Measurements from ENCODE around the gene RTTN.

Gene RTTN

GRCh38 chr18:70025580-70025979, 179.9 kb downstream of the RTTN start:
- no peak for TF ChIP-seq CTCF (IDR thresholded peaks at IDR 0.05; ENCODE audit: low read depth, low read length)
- H3K4me3 ChIP-seq (ENCODE audit: low read depth, low read length) = no peak overlapping the region
- in situ Hi-C loops (cut with HindIII; ENCODE audit: low sequenced_read_pairs) = no loop called here
- no peak for DNase-seq (ENCODE audit: low read depth, low spot score)

GRCh38 chr18:70024829-70025228, 180.7 kb downstream of the RTTN start:
- DNase-seq (ENCODE audit: low read depth, low spot score) = no peak

GRCh38 chr18:70024093-70024492, 181.4 kb downstream of the RTTN start:
- no peak for DNase-seq (ENCODE audit: low read depth, low spot score)
- TF ChIP-seq CTCF (IDR thresholded peaks at IDR 0.05; ENCODE audit: low read depth, low read length) = no peak
- in situ Hi-C loops (cut with HindIII; ENCODE audit: low sequenced_read_pairs) = no loop called here
- H3K4me3 ChIP-seq (ENCODE audit: low read depth, low read length) = no peak overlapping the region

More at GRCh38 chr18:70024829-70025228, 180.7 kb downstream of the RTTN start:
- no peak overlapping the region for H3K4me3 ChIP-seq (ENCODE audit: low read depth, low read length)
- in situ Hi-C loops (cut with HindIII; ENCODE audit: low sequenced_read_pairs) = no loop called here
- TF ChIP-seq CTCF (IDR thresholded peaks at IDR 0.05; ENCODE audit: low read depth, low read length) = no peak

- in situ Hi-C loops (cut with HindIII; ENCODE audit: low sequenced_read_pairs) = no loop called here
- no peak for TF ChIP-seq CTCF (IDR thresholded peaks at IDR 0.05; ENCODE audit: low read depth, low read length)
- no peak overlapping the region for H3K4me3 ChIP-seq (ENCODE audit: low read depth, low read length)
- no peak for DNase-seq (ENCODE audit: low read depth, low spot score)
These were observed 182.9 kb downstream of the RTTN start for GRCh38 chr18:70022636-70023035.

GRCh38 chr18:70021498-70021897, 184.0 kb downstream of the RTTN start:
- in situ Hi-C loops (cut with HindIII; ENCODE audit: low sequenced_read_pairs) = no loop called here
- no peak overlapping the region for H3K4me3 ChIP-seq (ENCODE audit: low read depth, low read length)
- no peak for DNase-seq (ENCODE audit: low read depth, low spot score)
- no peak for TF ChIP-seq CTCF (IDR thresholded peaks at IDR 0.05; ENCODE audit: low read depth, low read length)

- no peak for DNase-seq (ENCODE audit: low read depth, low spot score)
- TF ChIP-seq CTCF (IDR thresholded peaks at IDR 0.05; ENCODE audit: low read depth, low read length) = no peak
- in situ Hi-C loops (cut with HindIII; ENCODE audit: low sequenced_read_pairs) = no loop called here
- H3K4me3 ChIP-seq (ENCODE audit: low read depth, low read length) = no peak overlapping the region
These were observed 184.4 kb downstream of the RTTN start for GRCh38 chr18:70021043-70021442.

- no peak overlapping the region for H3K4me3 ChIP-seq (ENCODE audit: low read depth, low read length)
- no peak for TF ChIP-seq CTCF (IDR thresholded peaks at IDR 0.05; ENCODE audit: low read depth, low read length)
- no peak for DNase-seq (ENCODE audit: low read depth, low spot score)
- in situ Hi-C loops (cut with HindIII; ENCODE audit: low sequenced_read_pairs) = no loop called here
These were observed 185.5 kb downstream of the RTTN start for GRCh38 chr18:70019991-70020390.

Data from astrocyte of the spinal cord (primary cell).